NCI-H774 (cell line): ENCODE data around the gene CHTF18.

ENCODE experiments used
- DNase-seq: peaks from one replicate; lab custom pipeline; 2025; lab: John Stamatoyannopoulos, UW

CHTF18 gene

DNA sequence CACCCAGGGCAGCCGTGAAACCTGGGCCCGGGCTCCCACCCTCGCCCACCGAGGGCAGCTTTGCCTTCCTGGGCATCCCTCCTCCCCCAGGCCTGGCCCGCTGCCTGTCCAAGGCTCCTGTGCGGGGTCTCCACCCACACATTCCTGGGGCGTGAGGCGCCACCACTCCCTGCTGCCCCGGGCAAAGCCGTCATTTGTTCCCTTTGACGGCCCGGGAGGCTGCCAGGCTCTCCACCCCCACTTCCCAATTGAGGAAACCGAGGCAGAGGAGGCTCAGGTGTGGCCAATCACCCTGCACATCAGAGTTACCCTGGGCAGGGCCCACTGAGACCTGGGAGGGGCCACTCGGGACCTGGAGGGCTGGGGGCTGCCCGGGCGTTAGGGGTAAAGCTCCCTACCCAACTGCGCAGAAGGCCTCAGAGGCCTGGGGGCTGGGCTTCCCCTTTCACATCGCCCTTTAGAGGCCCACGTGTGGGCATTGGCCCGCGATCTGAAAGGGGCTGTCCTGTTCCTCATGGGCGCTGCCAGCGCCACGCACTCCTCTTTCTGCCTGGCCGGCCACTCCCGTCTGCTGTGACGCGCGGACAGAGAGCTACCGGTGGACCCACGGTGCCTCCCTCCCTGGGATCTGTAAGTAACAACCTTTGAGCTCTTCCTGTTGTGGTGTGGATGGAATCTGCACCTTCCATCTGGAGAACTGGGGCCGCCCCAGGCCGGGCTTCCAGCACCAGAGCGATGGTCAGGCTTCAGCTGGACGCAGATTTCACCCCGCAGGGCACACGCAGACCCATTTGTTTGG, 27.7 kb upstream of the CHTF18 start, which contains the start of gene MSLN:
TSS of gene MSLN (plus strand) at position 190 of the 799 bp plus-strand sequence. CDS start 1,947 bp downstream, outside the sequence.
- DNase-seq, result no peak

DNA sequence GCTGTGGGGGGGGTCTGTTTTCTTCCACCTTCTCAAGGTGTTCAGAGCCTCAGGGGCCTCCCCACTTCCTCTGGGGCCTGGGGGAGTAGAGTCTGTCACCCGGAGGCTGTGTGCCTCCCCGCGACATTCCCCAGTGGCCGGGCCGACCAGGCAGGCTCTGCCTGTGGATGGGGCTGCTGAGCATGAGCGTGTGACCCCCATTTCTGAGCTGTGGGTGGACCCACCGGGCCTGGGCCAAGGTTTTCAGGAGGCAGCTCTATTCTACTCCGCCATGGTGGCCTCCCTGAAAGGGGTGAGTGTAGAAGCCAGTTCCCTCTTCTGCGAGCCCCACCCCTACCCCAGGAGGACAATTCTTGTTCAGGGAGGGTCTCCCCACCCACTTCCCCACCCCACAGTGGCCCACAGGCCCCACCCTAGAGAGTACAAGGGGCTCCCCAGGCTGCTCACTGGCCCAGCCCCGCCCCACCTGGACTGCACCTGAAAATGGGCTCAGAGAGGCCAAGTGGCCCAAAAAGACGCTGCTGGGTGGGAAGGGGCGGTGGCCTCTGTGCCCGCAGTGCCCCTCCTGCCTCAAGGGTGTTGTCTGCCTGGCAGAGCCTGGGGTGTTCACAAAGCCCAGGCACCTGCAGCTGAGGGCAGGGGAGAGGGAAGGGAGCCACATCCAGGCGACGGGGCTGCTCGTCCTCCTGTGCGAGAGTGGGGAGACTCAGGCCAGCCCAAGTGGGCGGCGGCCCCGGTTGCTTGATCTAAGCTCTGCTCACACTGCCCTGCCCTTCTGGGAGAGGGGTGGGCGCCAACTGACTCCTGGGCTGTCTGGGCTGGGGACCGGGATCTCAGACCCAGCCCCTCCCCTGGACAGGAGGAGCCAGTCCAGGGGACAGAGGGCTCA, 26.6 kb upstream of the CHTF18 start:
- no peak for DNase-seq

DNA sequence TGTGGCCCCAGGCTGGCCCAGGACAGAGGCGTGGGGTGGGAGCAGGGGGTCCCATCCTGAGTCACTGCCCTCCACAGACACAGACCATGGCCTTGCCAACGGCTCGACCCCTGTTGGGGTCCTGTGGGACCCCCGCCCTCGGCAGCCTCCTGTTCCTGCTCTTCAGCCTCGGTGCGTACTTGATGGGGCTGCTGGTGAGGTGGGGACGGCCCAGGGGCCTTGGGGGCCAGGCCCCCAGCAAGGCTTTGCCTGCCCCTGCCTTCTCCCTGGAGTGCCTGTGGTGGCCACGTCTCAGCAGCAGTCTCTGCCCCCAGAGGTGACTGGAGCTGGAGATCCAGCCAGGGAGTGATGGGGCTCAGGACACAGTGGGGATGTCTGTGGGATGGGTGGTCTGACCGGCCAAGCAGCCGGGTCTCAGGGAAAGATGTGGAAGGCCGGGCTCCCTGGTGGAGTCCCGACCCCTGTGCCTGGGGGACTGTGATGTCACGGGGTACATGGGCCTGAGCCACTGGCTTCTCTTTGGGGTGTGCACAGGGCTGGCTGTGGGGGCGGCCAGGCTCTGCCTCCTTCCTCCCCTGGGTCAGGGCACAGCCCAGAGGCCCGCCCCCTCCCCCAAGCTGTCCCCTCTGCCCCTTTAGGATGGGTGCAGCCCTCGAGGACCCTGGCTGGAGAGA, 25.7 kb upstream of the CHTF18 start:
- no peak for DNase-seq

DNA sequence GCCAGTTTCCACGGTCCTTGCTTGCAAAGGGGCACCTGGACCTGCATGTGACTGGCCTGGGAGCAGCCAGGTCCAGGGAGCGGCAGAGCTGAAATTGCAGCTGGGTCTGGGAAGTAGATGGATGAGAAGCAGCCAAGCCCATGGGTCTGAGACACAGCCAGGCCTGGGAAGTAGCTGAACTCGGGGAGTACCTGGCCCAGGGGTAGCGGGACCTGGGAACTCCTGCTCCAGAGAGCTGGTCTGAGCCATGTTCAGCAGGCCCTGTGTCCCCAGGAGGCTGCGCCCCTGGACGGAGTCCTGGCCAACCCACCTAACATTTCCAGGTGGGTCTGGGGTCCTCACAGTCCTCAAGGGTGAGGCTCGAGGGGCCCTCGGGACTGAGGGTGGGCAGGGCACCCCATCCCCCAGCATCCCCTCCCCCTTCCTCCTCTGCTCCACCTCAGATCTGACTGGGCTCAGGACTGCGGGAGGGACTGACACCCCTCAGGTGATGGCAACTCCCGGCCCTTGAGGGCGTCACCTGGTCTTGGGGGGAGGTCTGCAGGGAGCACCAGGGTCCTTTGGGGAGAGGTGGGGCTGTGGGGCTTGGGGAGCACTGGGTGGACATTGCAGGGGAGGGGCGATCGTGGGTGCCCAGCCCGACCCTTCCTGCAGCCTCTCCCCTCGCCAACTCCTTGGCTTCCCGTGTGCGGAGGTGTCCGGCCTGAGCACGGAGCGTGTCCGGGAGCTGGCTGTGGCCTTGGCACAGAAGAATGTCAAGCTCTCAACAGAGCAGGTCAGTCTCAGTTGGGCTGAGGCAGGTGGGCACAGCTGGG, 24.8 kb upstream of the CHTF18 start:
- DNase-seq, result no peak

DNA sequence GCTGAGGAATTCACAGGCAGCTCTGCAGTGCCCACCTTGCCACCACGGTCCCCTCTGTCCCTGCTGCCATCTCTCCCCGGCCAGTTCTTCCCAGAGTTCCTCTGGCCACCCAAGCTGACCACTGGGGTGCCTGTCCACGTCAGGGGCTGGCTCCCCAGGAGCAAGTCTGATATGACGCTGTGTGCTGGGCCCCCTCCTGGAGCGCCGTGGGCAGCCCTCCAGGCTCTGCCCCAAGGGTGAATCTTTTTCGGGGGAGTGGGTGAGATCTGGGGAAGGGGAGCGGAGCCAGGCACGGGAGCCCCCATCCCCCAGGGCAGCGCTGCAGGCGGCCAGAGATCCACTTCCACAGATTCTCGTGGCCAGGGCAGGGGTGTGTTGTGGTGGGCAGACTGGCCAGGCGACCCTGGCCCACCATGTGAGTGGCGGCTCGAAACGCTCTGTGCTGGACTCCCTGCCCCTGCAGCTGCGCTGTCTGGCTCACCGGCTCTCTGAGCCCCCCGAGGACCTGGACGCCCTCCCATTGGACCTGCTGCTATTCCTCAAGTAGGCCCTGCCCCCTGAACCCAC, 24.2 kb upstream of the CHTF18 start:
- no peak for DNase-seq

DNA sequence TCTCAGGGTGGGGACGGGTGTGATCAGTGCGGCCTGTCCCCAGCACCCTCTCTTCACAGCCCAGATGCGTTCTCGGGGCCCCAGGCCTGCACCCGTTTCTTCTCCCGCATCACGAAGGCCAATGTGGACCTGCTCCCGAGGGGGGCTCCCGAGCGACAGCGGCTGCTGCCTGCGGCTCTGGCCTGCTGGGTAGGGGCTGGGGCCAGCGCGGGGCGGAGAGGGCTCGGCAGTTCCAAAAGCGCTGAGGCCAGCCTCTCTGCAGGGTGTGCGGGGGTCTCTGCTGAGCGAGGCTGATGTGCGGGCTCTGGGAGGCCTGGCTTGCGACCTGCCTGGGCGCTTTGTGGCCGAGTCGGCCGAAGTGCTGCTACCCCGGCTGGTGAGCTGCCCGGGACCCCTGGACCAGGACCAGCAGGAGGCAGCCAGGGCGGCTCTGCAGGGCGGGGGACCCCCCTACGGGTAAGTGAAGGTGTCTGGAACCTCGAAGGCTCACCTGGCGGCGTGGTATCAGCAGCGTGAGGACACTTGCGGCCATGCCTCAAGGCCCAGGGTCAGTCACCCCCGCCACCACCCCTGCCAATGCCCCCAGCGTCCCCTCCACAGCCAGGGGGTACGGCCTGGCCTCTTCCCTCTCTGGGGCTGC, 23.5 kb upstream of the CHTF18 start:
- no peak for DNase-seq

DNA sequence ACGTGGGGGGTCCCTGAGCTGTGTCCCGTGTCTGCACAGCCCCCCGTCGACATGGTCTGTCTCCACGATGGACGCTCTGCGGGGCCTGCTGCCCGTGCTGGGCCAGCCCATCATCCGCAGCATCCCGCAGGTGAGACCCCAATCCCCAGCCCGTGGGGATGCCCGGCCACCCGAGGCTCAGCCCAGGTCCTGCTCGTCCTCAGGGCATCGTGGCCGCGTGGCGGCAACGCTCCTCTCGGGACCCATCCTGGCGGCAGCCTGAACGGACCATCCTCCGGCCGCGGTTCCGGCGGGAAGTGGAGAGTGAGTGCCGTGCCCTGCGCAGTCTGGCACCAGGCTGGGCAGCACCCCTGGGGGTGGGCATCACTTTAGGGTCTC, 22.9 kb upstream of the CHTF18 start:
- no peak for DNase-seq

DNA sequence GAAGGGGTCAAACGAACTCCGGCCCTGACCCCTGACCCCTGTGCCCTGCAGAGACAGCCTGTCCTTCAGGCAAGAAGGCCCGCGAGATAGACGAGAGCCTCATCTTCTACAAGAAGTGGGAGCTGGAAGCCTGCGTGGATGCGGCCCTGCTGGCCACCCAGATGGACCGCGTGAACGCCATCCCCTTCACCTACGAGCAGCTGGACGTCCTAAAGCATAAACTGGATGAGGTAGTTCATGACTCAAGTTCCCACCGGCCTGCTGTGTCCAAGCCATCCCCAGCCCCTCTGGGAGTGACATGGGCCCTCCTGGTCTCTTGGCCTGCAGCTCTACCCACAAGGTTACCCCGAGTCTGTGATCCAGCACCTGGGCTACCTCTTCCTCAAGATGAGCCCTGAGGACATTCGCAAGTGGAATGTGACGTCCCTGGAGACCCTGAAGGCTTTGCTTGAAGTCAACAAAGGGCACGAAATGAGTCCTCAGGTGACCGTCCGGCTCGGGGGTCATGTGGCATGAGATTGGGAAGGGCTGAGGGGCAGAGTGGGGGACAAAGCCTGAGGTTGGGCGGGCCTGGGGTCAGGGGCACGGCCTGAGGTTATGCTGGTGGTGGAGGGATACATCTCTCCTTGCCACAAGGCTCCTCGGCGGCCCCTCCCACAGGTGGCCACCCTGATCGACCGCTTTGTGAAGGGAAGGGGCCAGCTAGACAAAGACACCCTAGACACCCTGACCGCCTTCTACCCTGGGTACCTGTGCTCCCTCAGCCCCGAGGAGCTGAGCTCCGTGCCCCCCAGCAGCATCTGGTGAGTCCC, 22.2 kb upstream of the CHTF18 start:
- no peak for DNase-seq

DNA sequence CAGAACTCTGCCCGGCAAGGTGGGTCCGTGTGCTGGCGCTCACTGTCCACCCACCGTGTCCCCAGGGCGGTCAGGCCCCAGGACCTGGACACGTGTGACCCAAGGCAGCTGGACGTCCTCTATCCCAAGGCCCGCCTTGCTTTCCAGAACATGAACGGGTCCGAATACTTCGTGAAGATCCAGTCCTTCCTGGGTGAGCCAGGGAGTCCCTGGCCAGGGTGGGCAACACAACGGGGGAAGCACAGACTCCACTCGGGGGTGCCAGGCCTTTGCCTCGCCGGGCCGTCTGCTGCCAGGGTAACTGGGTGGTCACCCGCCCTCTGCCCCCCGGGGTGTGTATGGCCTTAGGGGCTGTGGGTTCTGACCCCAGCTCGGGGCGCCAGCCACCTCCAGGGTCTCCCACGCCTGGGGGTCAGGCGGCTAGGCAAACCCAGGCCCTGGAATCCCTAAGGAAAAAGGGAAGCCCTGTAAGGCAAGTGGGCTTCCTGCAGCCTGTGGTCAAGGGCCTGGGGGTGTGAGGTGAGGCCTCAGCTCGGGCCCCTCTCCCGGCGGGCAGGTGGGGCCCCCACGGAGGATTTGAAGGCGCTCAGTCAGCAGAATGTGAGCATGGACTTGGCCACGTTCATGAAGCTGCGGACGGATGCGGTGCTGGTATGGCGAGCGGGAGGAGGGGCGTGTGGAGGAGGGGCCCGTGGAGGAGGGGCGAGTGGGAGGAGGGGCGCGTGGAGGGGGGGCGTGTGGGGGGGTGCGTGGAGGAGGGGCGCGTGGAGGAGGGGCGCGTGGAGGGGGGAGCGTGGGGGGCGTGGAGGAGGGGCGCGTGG, 21.4 kb upstream of the CHTF18 start:
- DNase-seq, result no peak

DNA sequence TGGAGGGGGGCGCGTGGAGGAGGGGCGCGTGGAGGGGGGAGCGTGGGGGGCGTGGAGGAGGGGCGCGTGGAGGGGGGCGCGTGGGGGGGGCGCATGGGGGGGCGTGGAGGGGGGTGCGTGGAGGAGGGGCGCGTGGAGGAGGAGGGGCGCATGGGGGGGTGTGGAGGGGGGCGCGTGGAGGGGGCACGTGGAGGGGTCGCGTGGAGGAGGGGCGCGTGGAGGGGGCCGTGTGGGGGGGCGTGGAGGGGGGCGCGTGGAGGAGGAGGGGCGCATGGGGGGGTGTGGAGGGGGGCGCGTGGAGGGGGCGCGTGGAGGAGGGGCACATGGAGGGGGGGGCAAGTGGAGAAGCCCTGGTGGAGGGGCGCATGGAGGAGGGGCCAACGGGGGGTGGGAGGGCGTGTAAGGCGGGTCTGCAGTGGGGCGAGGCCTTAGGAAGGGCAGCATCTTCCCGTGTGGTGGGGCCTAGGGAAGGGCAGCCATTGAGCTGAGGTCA, 20.6 kb upstream of the CHTF18 start:
- no peak for DNase-seq

DNA sequence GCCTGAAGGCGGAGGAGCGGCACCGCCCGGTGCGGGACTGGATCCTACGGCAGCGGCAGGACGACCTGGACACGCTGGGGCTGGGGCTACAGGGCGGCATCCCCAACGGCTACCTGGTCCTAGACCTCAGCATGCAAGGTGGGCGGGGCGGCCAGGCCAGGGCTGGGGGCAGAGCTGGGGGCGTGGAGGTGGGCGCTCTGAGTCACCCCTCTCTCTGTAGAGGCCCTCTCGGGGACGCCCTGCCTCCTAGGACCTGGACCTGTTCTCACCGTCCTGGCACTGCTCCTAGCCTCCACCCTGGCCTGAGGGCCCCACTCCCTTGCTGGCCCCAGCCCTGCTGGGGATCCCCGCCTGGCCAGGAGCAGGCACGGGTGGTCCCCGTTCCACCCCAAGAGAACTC, 20.0 kb upstream of the CHTF18 start:
- DNase-seq, result no peak

DNA sequence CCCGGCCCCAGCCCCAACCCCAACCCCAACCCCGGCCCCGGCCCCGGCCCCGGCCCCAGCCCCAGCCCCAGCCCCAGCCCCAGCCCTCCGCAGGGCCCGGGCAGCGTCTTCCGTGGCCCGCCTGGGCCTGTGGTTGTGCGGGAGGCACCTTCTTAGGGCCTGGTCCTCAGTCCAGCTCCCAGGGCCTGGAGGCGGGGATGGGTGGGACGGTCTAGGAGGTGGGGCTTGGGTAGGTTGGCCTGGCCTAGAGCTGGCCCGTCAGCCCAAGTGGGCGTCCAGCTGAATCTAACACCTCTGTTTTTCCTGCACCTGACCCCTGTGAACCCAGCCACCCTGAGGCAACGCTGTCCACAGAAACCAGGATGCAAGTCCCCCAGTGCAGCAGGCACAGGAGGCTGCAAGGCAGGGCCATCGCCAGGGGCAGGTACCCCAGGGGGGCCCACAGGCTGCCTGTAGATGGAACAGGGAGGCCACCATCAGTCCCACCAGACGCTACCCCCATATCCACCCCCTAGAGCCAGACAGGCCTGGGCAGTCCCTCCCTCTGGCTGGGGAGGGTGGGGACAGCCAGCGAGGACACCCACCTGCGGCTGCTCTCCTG, 19.1 kb upstream of the CHTF18 start:
- no peak for DNase-seq

DNA sequence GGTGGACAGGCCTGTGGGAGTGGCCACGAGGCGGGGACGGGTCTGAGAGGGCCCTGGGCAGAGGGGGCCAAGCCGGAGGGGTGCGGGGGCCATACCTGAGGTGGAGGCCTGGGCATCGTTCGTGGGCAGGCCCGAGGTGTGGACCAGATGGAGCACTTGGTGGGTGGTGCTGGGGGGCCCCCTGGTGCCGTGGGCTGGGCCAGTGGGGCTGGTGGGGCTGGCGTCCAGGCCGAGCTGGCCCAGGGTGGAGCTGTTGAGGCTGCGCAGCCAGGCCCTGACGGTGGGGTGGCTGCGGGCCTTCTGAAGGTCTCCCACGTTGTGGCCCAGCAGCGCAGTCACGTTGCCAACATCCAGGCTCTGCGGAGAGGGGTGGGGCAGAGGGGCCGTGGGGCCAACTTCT, 18.5 kb upstream of the CHTF18 start:
- no peak for DNase-seq

DNA sequence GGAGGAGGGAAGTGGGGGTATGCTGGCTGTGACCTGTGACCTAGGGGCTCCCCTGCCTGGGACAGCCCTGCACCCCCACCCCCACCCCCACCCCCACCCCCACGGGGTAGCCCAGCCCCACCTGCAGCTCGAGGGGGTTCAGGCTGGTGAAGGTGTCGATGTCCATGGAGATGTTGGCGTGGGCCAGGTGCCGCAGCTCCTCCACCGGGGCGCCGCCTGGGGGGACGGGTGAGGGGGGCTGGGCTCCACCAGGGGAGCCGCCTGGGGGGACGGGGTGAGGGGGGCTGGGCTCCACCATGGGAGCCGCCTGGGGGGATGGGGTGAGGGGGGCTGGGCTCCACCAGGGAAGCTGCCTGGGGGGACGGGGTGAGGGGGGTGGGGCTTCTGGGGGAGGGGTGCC, 18.0 kb upstream of the CHTF18 start:
- DNase-seq, result no peak

DNA sequence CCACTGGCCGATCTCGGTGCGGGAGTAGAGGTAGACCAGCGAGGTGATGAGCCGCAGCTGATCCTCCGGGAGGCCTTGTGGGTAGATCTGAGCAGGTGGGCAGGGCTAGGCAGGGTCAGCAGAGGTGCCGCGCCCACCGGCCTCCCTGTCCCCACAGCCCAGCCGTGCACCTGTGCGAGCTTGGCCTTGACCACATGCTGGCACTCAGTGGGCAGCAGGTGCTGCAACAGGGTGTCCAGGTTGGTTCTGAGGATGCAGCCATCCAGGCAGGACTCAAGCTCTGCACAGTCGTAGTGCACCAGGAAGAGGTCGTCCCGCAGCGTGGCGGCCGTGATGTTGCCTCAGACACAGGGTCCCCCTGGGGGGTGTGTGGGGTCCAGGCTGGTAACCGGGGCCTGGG, 15.5 kb upstream of the CHTF18 start:
- DNase-seq, result no peak

DNA sequence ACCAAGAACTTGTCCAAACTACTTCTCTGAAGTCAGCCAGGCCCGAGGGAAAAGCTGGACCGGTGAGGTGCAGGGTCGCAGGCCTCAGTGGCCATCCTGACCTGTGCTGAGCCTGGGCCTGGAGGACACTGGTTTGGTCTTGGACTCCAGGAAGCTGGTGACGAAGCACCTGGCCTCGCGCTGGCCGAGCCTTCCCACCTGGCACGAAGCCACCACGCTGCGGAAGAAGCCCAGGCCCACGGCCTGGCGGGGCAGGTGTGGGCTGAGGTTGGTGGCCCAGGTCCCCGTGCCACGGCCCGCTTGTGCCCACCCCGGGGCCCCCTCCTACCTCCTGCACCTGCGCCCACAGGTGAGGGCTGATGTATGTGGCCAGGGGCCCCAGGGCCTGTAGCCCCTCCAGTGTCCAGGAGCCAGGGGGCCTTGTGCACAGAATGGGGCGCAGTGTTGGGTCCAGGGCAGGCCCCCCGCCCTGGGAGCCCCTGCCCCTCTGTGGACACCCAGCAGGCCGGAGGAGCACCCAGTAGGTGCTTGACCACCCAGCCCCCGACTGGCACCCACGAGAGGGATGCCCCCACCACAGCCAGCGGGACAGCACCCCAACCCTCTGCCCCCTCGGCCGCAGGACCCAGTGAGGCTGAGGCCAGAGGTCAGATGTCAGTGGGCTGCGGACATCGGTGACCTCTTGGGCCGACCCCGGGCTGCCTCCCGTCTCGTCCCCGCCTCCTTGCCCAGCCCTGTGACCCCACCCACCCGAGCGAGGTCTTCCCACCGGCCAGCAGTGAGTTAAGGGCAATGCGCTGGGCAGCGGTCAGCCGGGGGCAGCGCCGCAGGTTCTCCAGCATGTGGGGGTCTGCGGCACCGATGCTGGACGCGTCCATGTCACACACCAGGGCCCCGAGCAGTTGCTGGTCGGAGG, 14.1 kb upstream of the CHTF18 start:
- DNase-seq, result no peak

DNA sequence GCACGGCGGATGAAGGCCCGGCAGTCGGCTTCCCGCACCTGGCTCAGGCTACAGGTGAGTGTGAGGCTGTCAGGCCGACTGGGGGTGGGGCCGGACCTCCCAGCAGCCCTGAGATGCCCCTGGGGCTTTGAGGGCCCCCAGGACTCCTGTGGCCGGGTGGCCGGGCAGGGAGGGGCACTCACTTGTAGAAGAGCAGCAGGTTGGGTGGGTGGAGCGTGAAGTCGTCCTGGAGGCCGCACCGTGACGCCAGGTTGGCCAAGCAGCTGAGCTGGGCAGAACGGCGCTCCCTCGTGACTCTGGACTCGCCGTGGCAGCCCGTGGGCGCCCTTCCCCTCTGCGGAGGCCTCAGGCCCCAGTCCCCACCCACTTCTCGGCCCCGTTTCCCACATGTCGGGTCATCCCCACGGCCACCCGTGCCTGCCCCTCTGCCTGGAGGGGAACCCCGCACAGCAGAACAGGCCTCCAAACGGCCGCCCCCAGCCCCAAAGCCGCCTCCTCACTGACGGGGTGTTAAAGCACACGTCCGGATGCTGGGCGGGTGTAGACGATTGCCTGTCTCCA, 13.1 kb upstream of the CHTF18 start:
- no peak for DNase-seq
